Measurements from ENCODE around the gene ATP2A1. TPM values are rescaled to one million over a fixed set of nuclear protein-coding genes. Genes with fewer than 3 reads are reported as not detected.

Gene ATP2A1
- total and polyA plus RNA-seq, 2 experiments from 2014 or later = 0.73 to 4.0 TPM

DNA sequence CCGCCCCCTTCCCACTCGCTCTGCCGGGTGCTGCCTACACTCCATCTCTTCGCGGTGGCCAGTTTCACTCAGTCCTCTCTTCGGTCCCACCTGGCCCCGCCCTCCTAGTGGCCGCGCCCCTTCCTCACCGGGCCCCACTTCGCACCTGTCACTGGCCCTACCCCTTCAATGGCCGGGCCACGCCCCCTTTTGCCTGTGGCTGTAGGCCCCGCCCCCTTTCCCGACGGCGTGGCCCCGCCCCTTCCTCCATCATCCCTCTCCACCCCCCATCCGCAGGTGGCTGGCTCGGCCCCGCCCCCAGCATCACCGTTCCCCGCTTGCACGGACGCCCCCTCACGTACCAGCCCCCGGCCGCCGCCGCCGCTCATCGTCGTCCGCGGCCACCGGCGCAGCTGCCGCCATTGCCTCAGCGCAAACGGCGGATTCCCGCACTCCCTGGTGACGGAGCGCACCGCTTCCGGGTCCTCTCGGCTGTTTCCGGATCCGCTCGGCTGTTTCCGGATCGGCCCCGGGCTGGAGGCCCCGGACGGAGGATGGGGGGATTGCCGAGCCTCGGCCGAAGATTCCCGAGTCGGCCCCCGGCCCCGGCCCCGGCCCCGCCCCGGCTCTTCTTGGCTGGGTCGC is 46.6 kb downstream of the ATP2A1 start, which contains the start of gene RABEP2:
RABEP2 (minus strand) TSS at position 477 of the 624 bp plus-strand sequence; CDS start at position 402, 75 bp downstream.
- TF ChIP-seq, protein P1, sequence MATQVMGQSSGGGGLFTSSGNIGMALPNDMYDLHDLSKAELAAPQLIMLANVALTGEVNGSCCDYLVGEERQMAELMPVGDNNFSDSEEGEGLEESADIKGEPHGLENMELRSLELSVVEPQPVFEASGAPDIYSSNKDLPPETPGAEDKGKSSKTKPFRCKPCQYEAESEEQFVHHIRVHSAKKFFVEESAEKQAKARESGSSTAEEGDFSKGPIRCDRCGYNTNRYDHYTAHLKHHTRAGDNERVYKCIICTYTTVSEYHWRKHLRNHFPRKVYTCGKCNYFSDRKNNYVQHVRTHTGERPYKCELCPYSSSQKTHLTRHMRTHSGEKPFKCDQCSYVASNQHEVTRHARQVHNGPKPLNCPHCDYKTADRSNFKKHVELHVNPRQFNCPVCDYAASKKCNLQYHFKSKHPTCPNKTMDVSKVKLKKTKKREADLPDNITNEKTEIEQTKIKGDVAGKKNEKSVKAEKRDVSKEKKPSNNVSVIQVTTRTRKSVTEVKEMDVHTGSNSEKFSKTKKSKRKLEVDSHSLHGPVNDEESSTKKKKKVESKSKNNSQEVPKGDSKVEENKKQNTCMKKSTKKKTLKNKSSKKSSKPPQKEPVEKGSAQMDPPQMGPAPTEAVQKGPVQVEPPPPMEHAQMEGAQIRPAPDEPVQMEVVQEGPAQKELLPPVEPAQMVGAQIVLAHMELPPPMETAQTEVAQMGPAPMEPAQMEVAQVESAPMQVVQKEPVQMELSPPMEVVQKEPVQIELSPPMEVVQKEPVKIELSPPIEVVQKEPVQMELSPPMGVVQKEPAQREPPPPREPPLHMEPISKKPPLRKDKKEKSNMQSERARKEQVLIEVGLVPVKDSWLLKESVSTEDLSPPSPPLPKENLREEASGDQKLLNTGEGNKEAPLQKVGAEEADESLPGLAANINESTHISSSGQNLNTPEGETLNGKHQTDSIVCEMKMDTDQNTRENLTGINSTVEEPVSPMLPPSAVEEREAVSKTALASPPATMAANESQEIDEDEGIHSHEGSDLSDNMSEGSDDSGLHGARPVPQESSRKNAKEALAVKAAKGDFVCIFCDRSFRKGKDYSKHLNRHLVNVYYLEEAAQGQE (IDR thresholded peaks at IDR 0.05; ENCODE audit: unreplicated experiment) = no peak
- TF ChIP-seq CREB1 (CRISPR knock-in tag; IDR thresholded peaks at IDR 0.05; ENCODE audit: low read depth) = peak; percentile 55; the same call in 1 of the 2 replicates
- peak; percentile 80 for ATAC-seq
- peaks cover 10% of the 10 kb centered on the region for H3K4me1 ChIP-seq (ENCODE audit: insufficient read depth)

DNA sequence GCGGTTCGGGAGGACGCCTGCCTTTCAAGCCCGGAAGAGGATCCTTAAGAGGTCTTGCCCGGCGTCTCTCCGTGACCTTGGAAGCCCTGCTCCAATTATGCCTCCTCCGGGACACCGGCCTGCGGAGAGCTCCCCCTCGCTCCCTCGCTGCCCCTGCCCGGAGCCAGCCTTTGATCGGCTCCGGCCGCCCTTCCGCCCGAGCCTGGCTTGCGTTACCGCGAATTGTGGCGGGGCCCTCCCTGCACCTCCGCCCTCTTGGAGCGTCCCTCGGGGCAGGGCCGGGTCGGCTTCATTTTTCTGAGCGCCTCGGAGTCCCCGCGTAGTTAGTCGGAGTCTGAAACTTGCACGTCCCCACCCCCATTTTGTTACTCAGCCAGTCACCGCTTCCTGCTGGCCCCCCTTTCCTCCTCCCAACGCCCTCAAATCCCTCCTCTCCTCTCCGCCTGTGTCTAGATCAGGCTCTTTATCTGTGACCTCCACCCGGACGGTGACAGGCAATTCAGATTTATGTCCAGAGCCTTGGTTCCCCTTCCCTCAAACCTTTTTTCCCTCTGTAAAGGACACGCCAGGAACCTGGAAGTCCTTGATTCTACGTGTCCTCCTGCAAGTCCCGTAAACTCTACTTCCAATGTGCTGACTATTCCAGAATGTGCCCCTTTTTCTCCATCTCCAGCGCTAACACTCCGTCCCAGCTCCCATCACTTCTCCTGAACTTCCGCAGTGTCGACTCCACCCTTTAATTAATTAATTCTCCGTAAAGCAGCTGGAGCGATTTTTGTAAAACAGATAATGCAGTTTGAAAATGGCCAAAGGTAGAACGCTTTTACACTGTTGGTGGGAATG is 47.3 kb downstream of the ATP2A1 start:
- H4K20me1 ChIP-seq (replicated peaks; ENCODE audit: insufficient read depth) = no peaks in the 10 kb centered on the region

More for the DNA sequence above, 46.6 kb downstream of the ATP2A1 start, which contains the start of gene RABEP2:
- Mint-ChIP-seq H3K36me3 (ENCODE audit: low read depth) (peaks cover 5% of the 10 kb centered on the region; the same call in 2 of the 3 replicates), H3K9me3 (no peaks in the 10 kb centered on the region; the same call in 1 of the 3 replicates), H3K27me3 (ENCODE audit: insufficient read depth, low read depth, poor library complexity) (peaks cover 14% of the 10 kb centered on the region), H3K4me3 (peak within 1 kb of the TSS; percentile 95), H3K4me1 (peaks cover 11% of the 10 kb centered on the region), H3K27ac (peak within 1 kb of the TSS; percentile 99)
- Histone ChIP-seq H2AFZ (peak within 1 kb of the TSS; percentile 96), H3K4me2 (peak within 1 kb of the TSS; percentile 97), H3K27ac (ENCODE audit: low read depth) (peak within 1 kb of the TSS; percentile 99), H3K79me2 (replicated peaks; ENCODE audit: insufficient read depth) (0 out of 2 replicates have a peak, but pooled peaks cover 4% of the 10 kb centered on the region), H3K9me2 (ENCODE audit: insufficient read depth) (no peaks in the 10 kb centered on the region), H3K36me3 (ENCODE audit: insufficient read depth) (no peaks in the 10 kb centered on the region), H3K4me3 (peak within 1 kb of the TSS; percentile 98), H3K27me3 (ENCODE audit: insufficient read depth) (no peaks in the 10 kb centered on the region), H4K20me1 (replicated peaks; ENCODE audit: insufficient read depth) (no peaks in the 10 kb centered on the region; the same call in 1 of the 2 replicates), H3F3A (replicated peaks; ENCODE audit: low read depth) (peaks cover 20% of the 10 kb centered on the region)
- DNase-seq (ENCODE audit: low spot score) = peak; percentile 99

More for the DNA sequence above, 47.3 kb downstream of the ATP2A1 start:
- DNase-seq (ENCODE audit: low spot score) = peak; percentile 83
- Mint-ChIP-seq H3K27ac (peak overlapping the region; percentile 99), H3K9me3 (no peaks in the 10 kb centered on the region; the same call in 1 of the 3 replicates), H3K27me3 (ENCODE audit: insufficient read depth, low read depth, poor library complexity) (peaks cover 14% of the 10 kb centered on the region), H3K4me1 (peaks cover 12% of the 10 kb centered on the region), H3K36me3 (ENCODE audit: low read depth) (peaks cover 5% of the 10 kb centered on the region; the same call in 2 of the 3 replicates), H3K4me3 (peak overlapping the region; percentile 95)
- Histone ChIP-seq H3K27me3 (ENCODE audit: insufficient read depth) (0 out of 2 replicates have a peak, but pooled peaks cover 3% of the 10 kb centered on the region), H3K36me3 (ENCODE audit: insufficient read depth) (no peaks in the 10 kb centered on the region), H3F3A (replicated peaks; ENCODE audit: low read depth) (peaks cover 20% of the 10 kb centered on the region), H3K4me2 (peak overlapping the region; percentile 94), H3K4me1 (ENCODE audit: insufficient read depth) (peaks cover 10% of the 10 kb centered on the region), H3K9me2 (ENCODE audit: insufficient read depth) (no peaks in the 10 kb centered on the region), H2AFZ (peak overlapping the region; percentile 96), H3K79me2 (replicated peaks; ENCODE audit: insufficient read depth) (0 out of 2 replicates have a peak, but pooled peaks cover 4% of the 10 kb centered on the region), H3K27ac (ENCODE audit: low read depth) (peak overlapping the region; percentile 99), H3K4me3 (peak overlapping the region; percentile 98)
- TF ChIP-seq, protein P1 (IDR thresholded peaks at IDR 0.05; ENCODE audit: unreplicated experiment) = no peak
- no peak for TF ChIP-seq EZH2phosphoT487 (IDR thresholded peaks at IDR 0.05; ENCODE audit: unreplicated experiment)
- no peak for TF ChIP-seq CREB1 (CRISPR knock-in tag; IDR thresholded peaks at IDR 0.05; ENCODE audit: low read depth)
- TF ChIP-seq, protein P2, sequence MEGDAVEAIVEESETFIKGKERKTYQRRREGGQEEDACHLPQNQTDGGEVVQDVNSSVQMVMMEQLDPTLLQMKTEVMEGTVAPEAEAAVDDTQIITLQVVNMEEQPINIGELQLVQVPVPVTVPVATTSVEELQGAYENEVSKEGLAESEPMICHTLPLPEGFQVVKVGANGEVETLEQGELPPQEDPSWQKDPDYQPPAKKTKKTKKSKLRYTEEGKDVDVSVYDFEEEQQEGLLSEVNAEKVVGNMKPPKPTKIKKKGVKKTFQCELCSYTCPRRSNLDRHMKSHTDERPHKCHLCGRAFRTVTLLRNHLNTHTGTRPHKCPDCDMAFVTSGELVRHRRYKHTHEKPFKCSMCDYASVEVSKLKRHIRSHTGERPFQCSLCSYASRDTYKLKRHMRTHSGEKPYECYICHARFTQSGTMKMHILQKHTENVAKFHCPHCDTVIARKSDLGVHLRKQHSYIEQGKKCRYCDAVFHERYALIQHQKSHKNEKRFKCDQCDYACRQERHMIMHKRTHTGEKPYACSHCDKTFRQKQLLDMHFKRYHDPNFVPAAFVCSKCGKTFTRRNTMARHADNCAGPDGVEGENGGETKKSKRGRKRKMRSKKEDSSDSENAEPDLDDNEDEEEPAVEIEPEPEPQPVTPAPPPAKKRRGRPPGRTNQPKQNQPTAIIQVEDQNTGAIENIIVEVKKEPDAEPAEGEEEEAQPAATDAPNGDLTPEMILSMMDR (conservative IDR thresholded peaks at IDR 0.05; ENCODE audit: low read depth in 2 of 2) = no peak
- TF ChIP-seq NANOG (IDR thresholded peaks at IDR 0.05; ENCODE audit: borderline replicate concordance) = no peak
- peak; percentile 40; the same call in 1 of the 2 replicates for TF ChIP-seq POLR2AphosphoS5 (IDR thresholded peaks at IDR 0.05; ENCODE audit: low read depth)
- TF ChIP-seq ZNF114 (CRISPR knock-in tag; IDR thresholded peaks at IDR 0.05) = no peak
- TF ChIP-seq JUNB (IDR thresholded peaks at IDR 0.05; ENCODE audit: unreplicated experiment) = no peak
- no peak for TF ChIP-seq ZNF331 (CRISPR knock-in tag; IDR thresholded peaks at IDR 0.05; ENCODE audit: low read depth)
- peak; percentile 52 for ATAC-seq

Measured in GM23338 (cell line).